GM23338 (cell line): ENCODE data around the gene POP4. TPM values are rescaled to one million over a fixed set of nuclear protein-coding genes. Genes with fewer than 3 reads are reported as not detected.

Experiments
- ATAC-seq: fragments of 200-7000 bp; cut with Tn5 transposase; 3 replicates; pipeline ENCODE4 v1.9.1; 2020
- DNase-seq: peaks from one replicate; pipeline ENCODE4 v3.0.0-alpha.2; 2015; ENCODE audit warnings: low spot score
- H2AFZ ChIP-seq: fragments of 200-600 bp; sonication (generic); 2 replicates; pipeline ENCODE4 v1.8.0; 2016; ENCODE audit warnings: antibody characterized with exemption, mild to moderate bottlenecking, moderate library complexity
- H3F3A ChIP-seq: fragments of 200-600 bp; sonication (generic); replicated peaks from 2 replicates; pipeline ENCODE4 v1.8.0; 2017; ENCODE audit warnings: antibody characterized with exemption, mixed run types, low read depth
- H3K27ac ChIP-seq: fragments of 200-600 bp; sonication (generic); 2 replicates; pipeline ENCODE4 v1.6.1; 2016; ENCODE audit warnings: low read depth
- H3K27me3 ChIP-seq: fragments of 200-600 bp; sonication (generic); 2 replicates; pipeline ENCODE4 v1.8.0; 2016; ENCODE audit warnings: mild to moderate bottlenecking, mixed run types, moderate library complexity; ENCODE audit not compliant: insufficient read depth
- H3K36me3 ChIP-seq: fragments of 200-600 bp; sonication (generic); 2 replicates; pipeline ENCODE4 v1.8.0; 2016; ENCODE audit warnings: mild to moderate bottlenecking; ENCODE audit not compliant: insufficient read depth
- H3K4me1 ChIP-seq: fragments of 200-600 bp; sonication (generic); 2 replicates; pipeline ENCODE4 v1.8.0; 2016; ENCODE audit warnings: mild to moderate bottlenecking, moderate library complexity; ENCODE audit not compliant: insufficient read depth
- H3K4me2 ChIP-seq: fragments of 200-600 bp; sonication (generic); 2 replicates; pipeline ENCODE4 v1.7.1; 2017; ENCODE audit warnings: mixed run types
- H3K4me3 ChIP-seq: fragments of 200-600 bp; sonication (generic); 2 replicates; pipeline ENCODE4 v1.6.1; 2016; ENCODE audit warnings: mixed run types
- H3K79me2 ChIP-seq: fragments of 200-600 bp; sonication (generic); replicated peaks from 2 replicates; pipeline ENCODE4 v1.8.0; 2017; ENCODE audit warnings: mild to moderate bottlenecking; ENCODE audit not compliant: insufficient read depth
- H3K9me2 ChIP-seq: fragments of 200-600 bp; sonication (generic); 2 replicates; pipeline ENCODE4 v1.8.0; 2017; ENCODE audit not compliant: insufficient read depth
- H4K20me1 ChIP-seq: fragments of 200-600 bp; sonication (generic); replicated peaks from 2 replicates; pipeline ENCODE4 v1.8.0; 2017; ENCODE audit warnings: mild to moderate bottlenecking; ENCODE audit not compliant: insufficient read depth
- H3K27ac Mint-ChIP-seq: 2 replicates; pipeline ENCODE4 v1.8.0; 2020; ENCODE audit warnings: inconsistent platforms, mild to moderate bottlenecking, moderate library complexity, mixed read lengths
- H3K27me3 Mint-ChIP-seq: 3 replicates; pipeline ENCODE4 v1.8.0; 2022; ENCODE audit warnings: low read depth, mild to moderate bottlenecking, moderate library complexity, mixed read lengths, inconsistent platforms; ENCODE audit not compliant: insufficient read depth, poor library complexity
- H3K36me3 Mint-ChIP-seq: 3 replicates; pipeline ENCODE4 v1.8.0; 2021; ENCODE audit warnings: low read depth, mild to moderate bottlenecking, inconsistent platforms, moderate library complexity, mixed read lengths
- H3K4me1 Mint-ChIP-seq: 3 replicates; pipeline ENCODE4 v1.8.0; 2020; ENCODE audit warnings: mild to moderate bottlenecking, inconsistent platforms, mixed read lengths
- H3K4me3 Mint-ChIP-seq: 3 replicates; pipeline ENCODE4 v1.8.0; 2021; ENCODE audit warnings: moderate library complexity, mild to moderate bottlenecking, inconsistent platforms, mixed read lengths
- H3K9me3 Mint-ChIP-seq: 3 replicates; pipeline ENCODE4 v1.8.0; 2020; ENCODE audit warnings: moderate library complexity, mild to moderate bottlenecking, inconsistent platforms, mixed read lengths
- CREB1 ChIP-seq: fragments of 250-450 bp; sonication (Bioruptor Pico); IDR thresholded peaks from 2 replicates; pipeline ENCODE4 v1.5.0; 2020; ENCODE audit warnings: low read depth, mild to moderate bottlenecking, moderate library complexity
- EZH2 ChIP-seq: fragments of 200-600 bp; sonication (generic); IDR thresholded peaks from one replicate; pipeline ENCODE4 v1.8.0; 2017; ENCODE audit warnings: antibody characterized with exemption, mild to moderate bottlenecking, low read depth; ENCODE audit not compliant: unreplicated experiment
- EZH2phosphoT487 ChIP-seq: fragments of 200-600 bp; sonication (generic); IDR thresholded peaks from one replicate; pipeline ENCODE4 v1.8.1; 2018; ENCODE audit warnings: antibody characterized with exemption; ENCODE audit not compliant: unreplicated experiment
- NANOG ChIP-seq: IDR thresholded peaks from 2 replicates; pipeline ENCODE4 v1.6.1; 2016; ENCODE audit warnings: antibody characterized with exemption, borderline replicate concordance
- POLR2AphosphoS5 ChIP-seq: IDR thresholded peaks from 2 replicates; pipeline ENCODE4 v1.6.1; 2016; ENCODE audit warnings: antibody characterized with exemption, low read depth
- STAT1 ChIP-seq: IDR thresholded peaks from one replicate; pipeline ENCODE4 v1.6.1; 2016; ENCODE audit warnings: antibody characterized with exemption; ENCODE audit not compliant: unreplicated experiment
- ZNF114 ChIP-seq: fragments of 250-450 bp; sonication (Bioruptor Pico); IDR thresholded peaks from 2 replicates; pipeline ENCODE4 v1.5.0; 2020; ENCODE audit warnings: mild to moderate bottlenecking, moderate library complexity
- polyA plus RNA-seq: library from polyadenylated mRNA; unstranded; fragments of >200 nt; fragmentation: Nextera tagmentation; extraction: Ambion mirVana; gene quantifications from 2 replicates; pipeline ENCODE4 v1.2.1, GENCODE V29; 2016
- total RNA-seq: library from RNA; depleted of rRNA; stranded (reverse); fragments of >200 nt; shearing (Covaris generic); gene quantifications from 2 replicates; pipeline ENCODE4 v1.2.3, GENCODE V29; 2014
- TF ChIP-seq, protein P1 (sequence below): IDR thresholded peaks from 2 replicates; pipeline ENCODE4 v1.6.1; 2016; ENCODE audit warnings: antibody characterized with exemption
- TF ChIP-seq, protein P2 (sequence below): IDR thresholded peaks from one replicate; pipeline ENCODE4 v1.6.1; 2018; ENCODE audit warnings: antibody characterized with exemption; ENCODE audit not compliant: unreplicated experiment
- TF ChIP-seq, protein P3 (sequence below): fragments of 250-450 bp; sonication (Bioruptor Pico); IDR thresholded peaks from 2 replicates; pipeline ENCODE4 v1.5.0; 2020; ENCODE audit warnings: mild to moderate bottlenecking, moderate library complexity

POP4 gene
- total and polyA plus RNA-seq, 2 experiments from 2014 or later, result 37.2 to 58.3 TPM

DNA sequence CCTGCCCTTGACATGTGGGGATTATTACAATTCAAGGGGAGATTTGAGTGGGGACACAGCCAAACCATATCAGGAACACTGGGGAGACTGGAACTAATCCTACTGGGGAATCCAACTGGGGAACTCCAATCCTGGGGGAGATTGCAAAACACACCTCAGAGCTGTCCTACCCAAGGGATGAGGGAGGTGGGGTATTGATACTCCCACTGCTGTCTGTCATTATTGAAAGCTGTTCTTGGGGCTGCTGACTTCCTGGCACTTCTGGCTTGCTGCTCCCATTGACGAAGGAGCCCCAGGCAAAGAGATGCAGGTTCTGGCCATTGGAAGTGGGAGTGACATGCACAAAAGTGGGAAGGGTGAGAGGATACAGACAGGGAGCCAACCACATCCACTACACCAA lies 24.7 kb upstream of the POP4 start:
- no peak overlapping the region for H3K4me2 ChIP-seq
- Mint-ChIP-seq H3K27ac (no peak overlapping the region), H3K4me3 (no peak overlapping the region), H3K27me3 (peaks cover 3% of the 10 kb centered on the region), H3K36me3 (no peaks in the 10 kb centered on the region), H3K9me3 (peaks cover 4% of the 10 kb centered on the region), H3K4me1 (peaks cover 11% of the 10 kb centered on the region; the same call in 2 of the 3 replicates)
- no peaks in the 10 kb centered on the region for H3K79me2 ChIP-seq
- H3K4me3 ChIP-seq, result no peak overlapping the region
- no peaks in the 10 kb centered on the region for H3K27me3 ChIP-seq
- no peaks in the 10 kb centered on the region for H3K9me2 ChIP-seq
- no peak overlapping the region for H3K27ac ChIP-seq
- DNase-seq (no peak), ATAC-seq (no peak)
- peaks cover 5% of the 10 kb centered on the region; the same call in 1 of the 2 replicates for H3K4me1 ChIP-seq
- no peaks in the 10 kb centered on the region for H3F3A ChIP-seq
- no peak overlapping the region for H2AFZ ChIP-seq
- TF ChIP-seq POLR2AphosphoS5 (no peak), EZH2phosphoT487 (no peak), CREB1 (CRISPR knock-in tag) (no peak), NANOG (no peak), ZNF114 (CRISPR knock-in tag) (no peak), EZH2 (no peak), STAT1 (no peak)
- TF ChIP-seq, protein P1, sequence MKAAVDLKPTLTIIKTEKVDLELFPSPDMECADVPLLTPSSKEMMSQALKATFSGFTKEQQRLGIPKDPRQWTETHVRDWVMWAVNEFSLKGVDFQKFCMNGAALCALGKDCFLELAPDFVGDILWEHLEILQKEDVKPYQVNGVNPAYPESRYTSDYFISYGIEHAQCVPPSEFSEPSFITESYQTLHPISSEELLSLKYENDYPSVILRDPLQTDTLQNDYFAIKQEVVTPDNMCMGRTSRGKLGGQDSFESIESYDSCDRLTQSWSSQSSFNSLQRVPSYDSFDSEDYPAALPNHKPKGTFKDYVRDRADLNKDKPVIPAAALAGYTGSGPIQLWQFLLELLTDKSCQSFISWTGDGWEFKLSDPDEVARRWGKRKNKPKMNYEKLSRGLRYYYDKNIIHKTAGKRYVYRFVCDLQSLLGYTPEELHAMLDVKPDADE, result no peak
- TF ChIP-seq, protein P2, sequence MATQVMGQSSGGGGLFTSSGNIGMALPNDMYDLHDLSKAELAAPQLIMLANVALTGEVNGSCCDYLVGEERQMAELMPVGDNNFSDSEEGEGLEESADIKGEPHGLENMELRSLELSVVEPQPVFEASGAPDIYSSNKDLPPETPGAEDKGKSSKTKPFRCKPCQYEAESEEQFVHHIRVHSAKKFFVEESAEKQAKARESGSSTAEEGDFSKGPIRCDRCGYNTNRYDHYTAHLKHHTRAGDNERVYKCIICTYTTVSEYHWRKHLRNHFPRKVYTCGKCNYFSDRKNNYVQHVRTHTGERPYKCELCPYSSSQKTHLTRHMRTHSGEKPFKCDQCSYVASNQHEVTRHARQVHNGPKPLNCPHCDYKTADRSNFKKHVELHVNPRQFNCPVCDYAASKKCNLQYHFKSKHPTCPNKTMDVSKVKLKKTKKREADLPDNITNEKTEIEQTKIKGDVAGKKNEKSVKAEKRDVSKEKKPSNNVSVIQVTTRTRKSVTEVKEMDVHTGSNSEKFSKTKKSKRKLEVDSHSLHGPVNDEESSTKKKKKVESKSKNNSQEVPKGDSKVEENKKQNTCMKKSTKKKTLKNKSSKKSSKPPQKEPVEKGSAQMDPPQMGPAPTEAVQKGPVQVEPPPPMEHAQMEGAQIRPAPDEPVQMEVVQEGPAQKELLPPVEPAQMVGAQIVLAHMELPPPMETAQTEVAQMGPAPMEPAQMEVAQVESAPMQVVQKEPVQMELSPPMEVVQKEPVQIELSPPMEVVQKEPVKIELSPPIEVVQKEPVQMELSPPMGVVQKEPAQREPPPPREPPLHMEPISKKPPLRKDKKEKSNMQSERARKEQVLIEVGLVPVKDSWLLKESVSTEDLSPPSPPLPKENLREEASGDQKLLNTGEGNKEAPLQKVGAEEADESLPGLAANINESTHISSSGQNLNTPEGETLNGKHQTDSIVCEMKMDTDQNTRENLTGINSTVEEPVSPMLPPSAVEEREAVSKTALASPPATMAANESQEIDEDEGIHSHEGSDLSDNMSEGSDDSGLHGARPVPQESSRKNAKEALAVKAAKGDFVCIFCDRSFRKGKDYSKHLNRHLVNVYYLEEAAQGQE, result no peak
- TF ChIP-seq, protein P3, sequence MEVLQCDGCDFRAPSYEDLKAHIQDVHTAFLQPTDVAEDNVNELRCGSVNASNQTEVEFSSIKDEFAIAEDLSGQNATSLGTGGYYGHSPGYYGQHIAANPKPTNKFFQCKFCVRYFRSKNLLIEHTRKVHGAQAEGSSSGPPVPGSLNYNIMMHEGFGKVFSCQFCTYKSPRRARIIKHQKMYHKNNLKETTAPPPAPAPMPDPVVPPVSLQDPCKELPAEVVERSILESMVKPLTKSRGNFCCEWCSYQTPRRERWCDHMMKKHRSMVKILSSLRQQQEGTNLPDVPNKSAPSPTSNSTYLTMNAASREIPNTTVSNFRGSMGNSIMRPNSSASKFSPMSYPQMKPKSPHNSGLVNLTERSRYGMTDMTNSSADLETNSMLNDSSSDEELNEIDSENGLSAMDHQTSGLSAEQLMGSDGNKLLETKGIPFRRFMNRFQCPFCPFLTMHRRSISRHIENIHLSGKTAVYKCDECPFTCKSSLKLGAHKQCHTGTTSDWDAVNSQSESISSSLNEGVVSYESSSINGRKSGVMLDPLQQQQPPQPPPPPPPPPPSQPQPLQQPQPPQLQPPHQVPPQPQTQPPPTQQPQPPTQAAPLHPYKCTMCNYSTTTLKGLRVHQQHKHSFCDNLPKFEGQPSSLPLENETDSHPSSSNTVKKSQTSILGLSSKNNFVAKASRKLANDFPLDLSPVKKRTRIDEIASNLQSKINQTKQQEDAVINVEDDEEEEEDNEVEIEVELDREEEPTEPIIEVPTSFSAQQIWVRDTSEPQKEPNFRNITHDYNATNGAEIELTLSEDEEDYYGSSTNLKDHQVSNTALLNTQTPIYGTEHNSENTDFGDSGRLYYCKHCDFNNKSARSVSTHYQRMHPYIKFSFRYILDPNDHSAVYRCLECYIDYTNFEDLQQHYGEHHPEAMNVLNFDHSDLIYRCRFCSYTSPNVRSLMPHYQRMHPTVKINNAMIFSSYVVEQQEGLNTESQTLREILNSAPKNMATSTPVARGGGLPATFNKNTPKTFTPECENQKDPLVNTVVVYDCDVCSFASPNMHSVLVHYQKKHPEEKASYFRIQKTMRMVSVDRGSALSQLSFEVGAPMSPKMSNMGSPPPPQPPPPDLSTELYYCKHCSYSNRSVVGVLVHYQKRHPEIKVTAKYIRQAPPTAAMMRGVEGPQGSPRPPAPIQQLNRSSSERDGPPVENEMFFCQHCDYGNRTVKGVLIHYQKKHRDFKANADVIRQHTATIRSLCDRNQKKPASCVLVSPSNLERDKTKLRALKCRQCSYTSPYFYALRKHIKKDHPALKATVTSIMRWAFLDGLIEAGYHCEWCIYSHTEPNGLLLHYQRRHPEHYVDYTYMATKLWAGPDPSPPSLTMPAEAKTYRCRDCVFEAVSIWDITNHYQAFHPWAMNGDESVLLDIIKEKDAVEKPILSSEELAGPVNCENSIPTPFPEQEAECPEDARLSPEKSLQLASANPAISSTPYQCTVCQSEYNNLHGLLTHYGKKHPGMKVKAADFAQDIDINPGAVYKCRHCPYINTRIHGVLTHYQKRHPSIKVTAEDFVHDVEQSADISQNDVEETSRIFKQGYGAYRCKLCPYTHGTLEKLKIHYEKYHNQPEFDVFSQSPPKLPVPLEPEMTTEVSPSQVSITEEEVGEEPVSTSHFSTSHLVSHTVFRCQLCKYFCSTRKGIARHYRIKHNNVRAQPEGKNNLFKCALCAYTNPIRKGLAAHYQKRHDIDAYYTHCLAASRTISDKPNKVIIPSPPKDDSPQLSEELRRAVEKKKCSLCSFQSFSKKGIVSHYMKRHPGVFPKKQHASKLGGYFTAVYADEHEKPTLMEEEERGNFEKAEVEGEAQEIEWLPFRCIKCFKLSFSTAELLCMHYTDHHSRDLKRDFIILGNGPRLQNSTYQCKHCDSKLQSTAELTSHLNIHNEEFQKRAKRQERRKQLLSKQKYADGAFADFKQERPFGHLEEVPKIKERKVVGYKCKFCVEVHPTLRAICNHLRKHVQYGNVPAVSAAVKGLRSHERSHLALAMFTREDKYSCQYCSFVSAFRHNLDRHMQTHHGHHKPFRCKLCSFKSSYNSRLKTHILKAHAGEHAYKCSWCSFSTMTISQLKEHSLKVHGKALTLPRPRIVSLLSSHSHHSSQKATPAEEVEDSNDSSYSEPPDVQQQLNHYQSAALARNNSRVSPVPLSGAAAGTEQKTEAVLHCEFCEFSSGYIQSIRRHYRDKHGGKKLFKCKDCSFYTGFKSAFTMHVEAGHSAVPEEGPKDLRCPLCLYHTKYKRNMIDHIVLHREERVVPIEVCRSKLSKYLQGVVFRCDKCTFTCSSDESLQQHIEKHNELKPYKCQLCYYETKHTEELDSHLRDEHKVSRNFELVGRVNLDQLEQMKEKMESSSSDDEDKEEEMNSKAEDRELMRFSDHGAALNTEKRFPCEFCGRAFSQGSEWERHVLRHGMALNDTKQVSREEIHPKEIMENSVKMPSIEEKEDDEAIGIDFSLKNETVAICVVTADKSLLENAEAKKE (CRISPR knock-in tag), result no peak
- H3K36me3 ChIP-seq, result no peaks in the 10 kb centered on the region
- no peaks in the 10 kb centered on the region for H4K20me1 ChIP-seq
